ENCODE results near the gene C11orf58.

C11orf58 gene

DNA sequence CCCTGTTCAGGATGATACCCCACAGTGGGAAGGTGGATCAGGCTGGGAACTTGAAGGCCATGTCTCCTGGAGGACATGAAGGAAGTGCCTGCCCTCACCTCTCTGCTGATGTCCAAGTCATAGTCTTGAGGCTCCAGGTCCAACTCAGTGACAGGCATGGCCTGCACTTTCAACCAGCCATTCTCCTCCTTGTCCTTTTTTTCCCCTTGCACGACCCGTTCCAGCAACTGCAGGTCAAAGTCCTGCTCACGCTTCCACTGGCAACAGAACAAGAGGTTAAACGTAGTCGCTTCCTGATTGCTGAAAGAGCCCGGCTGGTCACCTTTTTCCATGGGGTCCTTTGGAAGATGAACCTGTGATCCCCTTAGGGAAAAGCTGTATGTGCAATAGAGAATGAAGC lies 47.7 kb downstream of the C11orf58 start:
- Histone ChIP-seq H3K4me3 (replicated peaks; ENCODE audit: low read depth, low read length) (no peak overlapping the region), H3K27me3 (replicated peaks; ENCODE audit: control insufficient read depth, insufficient read depth, low read length) (no peaks in the 10 kb centered on the region), H3K36me3 (ENCODE audit: control insufficient read depth, insufficient read depth, low read length) (no peaks in the 10 kb centered on the region)
- DNase-seq (ENCODE audit: extremely low read depth, insufficient read length): no peak
- TF ChIP-seq, protein P1, sequence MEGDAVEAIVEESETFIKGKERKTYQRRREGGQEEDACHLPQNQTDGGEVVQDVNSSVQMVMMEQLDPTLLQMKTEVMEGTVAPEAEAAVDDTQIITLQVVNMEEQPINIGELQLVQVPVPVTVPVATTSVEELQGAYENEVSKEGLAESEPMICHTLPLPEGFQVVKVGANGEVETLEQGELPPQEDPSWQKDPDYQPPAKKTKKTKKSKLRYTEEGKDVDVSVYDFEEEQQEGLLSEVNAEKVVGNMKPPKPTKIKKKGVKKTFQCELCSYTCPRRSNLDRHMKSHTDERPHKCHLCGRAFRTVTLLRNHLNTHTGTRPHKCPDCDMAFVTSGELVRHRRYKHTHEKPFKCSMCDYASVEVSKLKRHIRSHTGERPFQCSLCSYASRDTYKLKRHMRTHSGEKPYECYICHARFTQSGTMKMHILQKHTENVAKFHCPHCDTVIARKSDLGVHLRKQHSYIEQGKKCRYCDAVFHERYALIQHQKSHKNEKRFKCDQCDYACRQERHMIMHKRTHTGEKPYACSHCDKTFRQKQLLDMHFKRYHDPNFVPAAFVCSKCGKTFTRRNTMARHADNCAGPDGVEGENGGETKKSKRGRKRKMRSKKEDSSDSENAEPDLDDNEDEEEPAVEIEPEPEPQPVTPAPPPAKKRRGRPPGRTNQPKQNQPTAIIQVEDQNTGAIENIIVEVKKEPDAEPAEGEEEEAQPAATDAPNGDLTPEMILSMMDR (IDR thresholded peaks at IDR 0.05; ENCODE audit: insufficient read depth, low read length, poor library complexity, severe bottlenecking): no peak

DNA sequence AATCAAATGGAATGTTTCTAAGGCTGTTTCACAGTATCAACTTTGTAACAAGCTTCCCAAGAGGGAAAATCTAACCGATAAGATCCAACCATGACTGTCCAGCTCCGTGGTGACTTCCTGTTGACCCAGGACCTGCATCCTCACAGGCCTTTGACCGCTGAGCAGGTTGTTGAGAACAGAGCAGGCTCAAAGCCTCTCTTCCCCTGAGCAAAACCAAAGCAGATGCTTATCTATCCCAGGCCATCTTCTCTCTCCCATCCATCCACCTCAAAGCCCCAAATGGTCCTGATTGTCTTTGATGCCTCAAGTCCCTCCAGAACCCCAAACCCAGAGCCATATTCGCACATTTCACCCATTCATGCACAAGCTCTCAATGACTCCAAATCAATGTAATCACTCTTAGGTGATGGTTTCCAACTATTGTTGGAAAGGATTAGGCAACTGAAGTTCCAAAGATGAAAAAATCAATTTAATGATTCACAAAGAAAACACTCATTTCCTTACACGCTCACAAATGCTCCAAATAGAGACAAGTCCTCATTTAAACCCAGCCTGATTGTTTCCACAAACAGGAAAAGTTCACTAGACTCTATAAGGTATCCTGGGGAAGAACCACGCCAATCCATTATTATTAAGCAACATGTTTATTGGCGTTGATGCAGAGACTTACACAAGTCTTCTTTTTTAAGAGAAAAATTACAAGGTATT lies 48.7 kb downstream of the C11orf58 start:
- no peak overlapping the region for H3K4me3 ChIP-seq (replicated peaks; ENCODE audit: low read depth, low read length)
- H3K36me3 ChIP-seq (ENCODE audit: control insufficient read depth, insufficient read depth, low read length): no peaks in the 10 kb centered on the region
- DNase-seq (ENCODE audit: extremely low read depth, insufficient read length): no peak
- TF ChIP-seq, protein P1 (IDR thresholded peaks at IDR 0.05; ENCODE audit: insufficient read depth, low read length, poor library complexity, severe bottlenecking): no peak
- H3K27me3 ChIP-seq (replicated peaks; ENCODE audit: control insufficient read depth, insufficient read depth, low read length): no peaks in the 10 kb centered on the region

DNA sequence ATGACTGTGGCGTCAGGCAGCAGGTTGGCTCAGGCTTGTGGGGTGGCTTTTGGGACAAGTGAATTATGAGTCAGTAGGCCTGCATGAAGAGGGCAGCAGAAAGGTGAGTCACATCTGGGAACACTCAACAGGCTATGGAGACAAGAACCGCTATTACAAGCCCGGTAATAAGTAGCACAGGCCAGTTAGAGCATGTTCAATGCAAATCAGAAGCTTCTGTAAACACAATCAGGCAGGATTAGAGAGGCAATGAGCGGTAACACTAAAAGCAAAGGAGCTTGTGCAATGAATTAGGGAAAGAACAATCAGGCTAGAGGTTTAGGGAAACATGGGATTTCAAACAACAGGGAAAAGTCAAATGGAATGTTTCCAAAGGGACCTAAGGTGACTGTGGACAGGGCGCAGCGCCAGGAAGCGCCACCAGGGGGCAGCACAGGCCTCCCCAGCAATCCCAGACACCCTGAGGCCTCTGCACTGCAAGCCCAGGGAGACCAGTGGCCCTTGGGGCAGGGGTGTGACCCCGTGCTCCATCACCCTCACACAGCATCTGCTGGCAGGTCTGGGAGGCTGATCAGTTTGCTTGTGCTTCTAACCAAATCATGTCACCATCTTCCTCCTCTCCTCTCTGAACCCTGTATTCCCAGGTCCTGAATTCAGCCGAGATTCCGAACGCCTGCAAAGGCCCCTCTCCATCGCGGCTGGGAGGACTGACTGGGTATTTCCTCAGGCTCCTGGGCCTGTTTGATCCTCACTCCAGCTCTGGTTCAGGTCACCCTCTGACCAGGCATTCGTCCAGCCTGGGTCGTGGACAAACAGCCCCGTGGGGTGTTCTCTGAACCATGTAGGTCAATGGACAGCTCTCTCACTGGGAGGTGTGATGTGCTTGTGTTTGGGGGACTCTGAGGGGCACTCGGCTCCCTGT lies 50.0 kb downstream of the C11orf58 start:
- Histone ChIP-seq H3K27me3 (replicated peaks; ENCODE audit: control insufficient read depth, insufficient read depth, low read length) (peaks cover 1% of the 10 kb centered on the region; the same call in 1 of the 2 replicates), H3K4me3 (replicated peaks; ENCODE audit: low read depth, low read length) (no peak overlapping the region), H3K36me3 (ENCODE audit: control insufficient read depth, insufficient read depth, low read length) (no peaks in the 10 kb centered on the region)
- peak; percentile 67 for DNase-seq (ENCODE audit: extremely low read depth, insufficient read length)
- TF ChIP-seq, protein P1 (IDR thresholded peaks at IDR 0.05; ENCODE audit: insufficient read depth, low read length, poor library complexity, severe bottlenecking): peak; percentile 99

DNA sequence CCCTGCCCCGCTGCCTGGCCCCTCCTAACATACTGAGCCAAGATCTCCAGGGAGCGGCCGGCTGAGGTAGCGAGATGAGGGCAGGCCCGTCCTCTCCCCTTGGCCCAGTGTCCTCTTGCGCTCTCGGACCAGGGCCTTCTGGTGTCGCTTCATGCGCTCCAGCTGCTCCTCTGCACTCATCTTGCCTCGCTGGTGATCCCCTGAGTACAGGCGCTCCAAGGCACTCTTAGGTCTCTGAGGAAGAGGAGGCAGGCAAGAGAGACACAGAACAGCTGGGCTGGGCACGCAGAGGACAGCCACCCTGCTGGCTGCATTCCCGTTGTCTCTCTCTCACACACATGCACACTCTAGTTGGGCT lies 50.6 kb downstream of the C11orf58 start:
- Histone ChIP-seq H3K36me3 (ENCODE audit: control insufficient read depth, insufficient read depth, low read length) (no peaks in the 10 kb centered on the region), H3K27me3 (replicated peaks; ENCODE audit: control insufficient read depth, insufficient read depth, low read length) (peaks cover 1% of the 10 kb centered on the region; the same call in 1 of the 2 replicates), H3K4me3 (replicated peaks; ENCODE audit: low read depth, low read length) (no peak overlapping the region)
- DNase-seq (ENCODE audit: extremely low read depth, insufficient read length): no peak
- TF ChIP-seq, protein P1 (IDR thresholded peaks at IDR 0.05; ENCODE audit: insufficient read depth, low read length, poor library complexity, severe bottlenecking): no peak

DNA sequence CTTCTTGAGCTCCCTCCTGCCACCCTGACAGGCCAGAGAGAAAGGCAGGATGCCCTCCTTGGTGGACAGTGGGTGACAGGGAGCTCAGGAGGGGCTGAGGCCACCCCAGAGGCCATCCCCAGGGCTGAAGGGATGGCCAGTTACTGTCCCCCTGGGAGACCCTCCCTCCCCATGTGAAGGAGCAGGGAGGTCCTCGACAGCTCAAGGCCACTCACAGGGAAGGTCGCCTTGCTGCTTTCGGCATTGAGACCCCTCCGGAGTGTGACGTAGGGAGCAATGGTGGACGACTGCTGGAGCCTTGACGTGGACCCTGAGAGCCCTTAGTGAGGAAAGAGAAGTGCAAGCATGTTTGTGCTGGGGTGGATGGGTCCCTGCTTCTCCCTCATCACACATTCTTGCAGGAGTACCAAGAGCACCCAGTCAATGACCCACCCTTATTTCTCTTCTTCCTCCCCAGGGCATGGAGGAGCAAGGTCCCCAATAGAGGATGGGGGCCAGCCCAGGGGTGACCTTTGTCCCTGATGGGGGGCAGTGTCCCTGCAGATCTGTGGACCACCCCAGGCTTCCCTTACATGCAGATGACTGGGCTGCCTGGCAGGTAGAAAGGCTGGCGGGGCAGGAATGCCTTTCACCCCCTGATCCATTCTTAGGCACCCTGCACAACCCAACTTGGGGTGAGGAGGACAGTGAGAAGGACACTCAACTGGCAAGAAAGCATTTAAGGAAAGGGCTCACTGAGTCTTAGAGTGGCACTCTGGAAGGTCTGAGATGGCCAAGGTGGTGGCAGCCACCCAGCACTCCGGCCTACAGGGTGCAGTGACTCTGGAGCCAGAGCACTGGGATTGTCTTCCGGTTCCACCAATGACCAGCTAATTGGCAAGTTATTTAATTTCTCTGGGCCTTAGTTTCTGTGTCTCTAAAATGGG lies 51.4 kb downstream of the C11orf58 start:
- TF ChIP-seq, protein P1 (IDR thresholded peaks at IDR 0.05; ENCODE audit: insufficient read depth, low read length, poor library complexity, severe bottlenecking): no peak
- no peak for DNase-seq (ENCODE audit: extremely low read depth, insufficient read length)
- no peaks in the 10 kb centered on the region for H3K36me3 ChIP-seq (ENCODE audit: control insufficient read depth, insufficient read depth, low read length)
- H3K27me3 ChIP-seq (replicated peaks; ENCODE audit: control insufficient read depth, insufficient read depth, low read length): peaks cover 1% of the 10 kb centered on the region; the same call in 1 of the 2 replicates
- H3K4me3 ChIP-seq (replicated peaks; ENCODE audit: low read depth, low read length): no peak overlapping the region

Data from GM06990 (cell line).